Trophoblast cell (in vitro differentiated cells and primary cell): ENCODE measurements around the gene ITGA1.

Source experiments
- DNase-seq, 2 donors: peaks; one replicate each; pipeline ENCODE4 v3.0.0-alpha.2; 2016
- H2AFZ ChIP-seq: 2 replicates; pipeline ENCODE4 v1.6.1; 2013; ENCODE audit warnings: low read length, moderate library complexity, mild to moderate bottlenecking; ENCODE audit not compliant: insufficient read depth, poor library complexity
- H2AK5ac ChIP-seq: 2 replicates; pipeline ENCODE4 v1.6.1; 2013; ENCODE audit warnings: mild to moderate bottlenecking, low read length
- H2BK120ac ChIP-seq: 2 replicates; pipeline ENCODE4 v1.6.1; 2013; ENCODE audit warnings: low read length, mild to moderate bottlenecking, moderate library complexity; ENCODE audit not compliant: insufficient read depth, poor library complexity
- H2BK12ac ChIP-seq: 2 replicates; pipeline ENCODE4 v1.6.1; 2013; ENCODE audit warnings: mild to moderate bottlenecking, low read length, moderate library complexity
- H2BK5ac ChIP-seq: 2 replicates; pipeline ENCODE4 v1.6.1; 2013; ENCODE audit warnings: low read length, low read depth, moderate library complexity, mild to moderate bottlenecking; ENCODE audit not compliant: poor library complexity
- H3K14ac ChIP-seq: 2 replicates; pipeline ENCODE4 v1.6.1; 2013; ENCODE audit warnings: mild to moderate bottlenecking, low read length
- H3K18ac ChIP-seq: 2 replicates; pipeline ENCODE4 v1.6.1; 2013; ENCODE audit warnings: mild to moderate bottlenecking, low read length
- H3K23ac ChIP-seq: 2 replicates; pipeline ENCODE4 v1.6.1; 2013; ENCODE audit warnings: low read length
- H3K27ac ChIP-seq: 2 replicates; pipeline ENCODE4 v1.5.1; 2013; ENCODE audit warnings: low read depth, mild to moderate bottlenecking, inconsistent platforms, low read length, moderate library complexity
- H3K27me3 ChIP-seq: 2 replicates; pipeline ENCODE4 v1.6.1; 2013; ENCODE audit warnings: inconsistent platforms, mild to moderate bottlenecking, low read length, moderate library complexity; ENCODE audit not compliant: insufficient read depth
- H3K36me3 ChIP-seq, 2 experiments: 1 replicate in 1 of 2; 2 replicates in 1 of 2; pipeline ENCODE4 v1.6.1; 2013; ENCODE audit warnings: low read length in 2 of 2, mild to moderate bottlenecking in 2 of 2, moderate library complexity in 1 of 2; ENCODE audit not compliant: insufficient read depth in 2 of 2, control insufficient read depth in 1 of 2
- H3K4ac ChIP-seq: 2 replicates; pipeline ENCODE4 v1.6.1; 2013; ENCODE audit warnings: low read depth, mild to moderate bottlenecking, low read length, moderate library complexity
- H3K4me1 ChIP-seq, 2 experiments: 1 replicate in 1 of 2; 2 replicates in 1 of 2; pipeline ENCODE4 v1.6.1; 2013; ENCODE audit warnings: low read length in 2 of 2, mild to moderate bottlenecking in 2 of 2, moderate library complexity in 1 of 2; ENCODE audit not compliant: insufficient read depth in 2 of 2, control insufficient read depth in 1 of 2
- H3K4me2 ChIP-seq: 2 replicates; pipeline ENCODE4 v1.6.1; 2013; ENCODE audit warnings: inconsistent platforms, mild to moderate bottlenecking, low read length, moderate library complexity
- H3K4me3 ChIP-seq: 2 replicates; pipeline ENCODE4 v1.5.1; 2013; ENCODE audit warnings: mild to moderate bottlenecking, low read depth, low read length, inconsistent platforms
- H3K79me1 ChIP-seq: one replicate; pipeline ENCODE4 v1.6.1; 2013; ENCODE audit warnings: low read length
- H3K79me2 ChIP-seq: 2 replicates; pipeline ENCODE4 v1.6.1; 2013; ENCODE audit warnings: low read length, mild to moderate bottlenecking; ENCODE audit not compliant: control insufficient read depth, insufficient read depth, poor library complexity
- H3K9ac ChIP-seq: 2 replicates; pipeline ENCODE4 v1.6.1; 2013; ENCODE audit warnings: mild to moderate bottlenecking, low read length
- H3K9me3 ChIP-seq: 2 replicates; pipeline ENCODE4 v1.6.1; 2013; ENCODE audit warnings: low read depth, mild to moderate bottlenecking, control low read depth, inconsistent platforms, low read length; ENCODE audit not compliant: insufficient read depth
- H4K12ac ChIP-seq: 2 replicates; pipeline ENCODE4 v1.6.1; 2013; ENCODE audit warnings: low read depth, mild to moderate bottlenecking, low read length, moderate library complexity
- H4K8ac ChIP-seq: 2 replicates; pipeline ENCODE4 v1.6.1; 2013; ENCODE audit warnings: low read depth, mild to moderate bottlenecking, low read length, moderate library complexity
- H4K91ac ChIP-seq: one replicate; pipeline ENCODE4 v1.6.1; 2013; ENCODE audit warnings: low read depth, mild to moderate bottlenecking, low read length, moderate library complexity
- WGBS: extraction: QIAGEN DNeasy Blood & Tissue Kit; methylation state at CpG from one replicate; pipeline ENCODE4 v1.1.7; 2013; ENCODE audit warnings: missing lambda C conversion rate; ENCODE audit not compliant: insufficient read length, insufficient coverage; ENCODE audit errors: extremely low coverage; 5-methylcytosine and 5-hydroxymethylcytosine counted together

ITGA1 gene

DNA sequence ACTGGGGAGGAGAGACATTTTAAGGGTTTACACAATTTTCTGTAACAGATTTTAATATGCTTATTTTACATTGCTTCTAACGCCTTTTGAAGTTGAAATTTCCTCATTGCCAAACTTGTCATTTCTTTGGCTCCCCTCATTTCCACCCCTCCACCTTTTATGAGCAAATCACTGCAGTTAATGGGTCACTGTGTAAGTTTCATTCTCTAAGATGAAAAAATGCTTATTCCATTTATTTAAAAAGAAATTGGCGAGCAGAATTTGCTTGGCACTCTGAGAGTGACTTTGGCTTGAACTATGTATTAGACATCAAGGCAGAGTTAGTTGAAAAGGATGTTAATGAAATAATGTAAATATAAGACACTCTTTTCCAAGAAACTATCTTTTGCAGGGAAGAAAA, 66.6 kb downstream of the ITGA1 start:
- no peaks in the 10 kb centered on the region for H3K79me1 ChIP-seq
- no peaks in the 10 kb centered on the region for H3K36me3 ChIP-seq
- H3K79me2 ChIP-seq: no peaks in the 10 kb centered on the region
- H3K9me3 ChIP-seq: no peaks in the 10 kb centered on the region
- H3K4ac ChIP-seq: no peak overlapping the region
- no peak overlapping the region for H2BK5ac ChIP-seq
- no peak overlapping the region for H4K8ac ChIP-seq
- H2AK5ac ChIP-seq: no peak overlapping the region
- no peak overlapping the region for H3K4me3 ChIP-seq
- H3K27ac ChIP-seq: no peak overlapping the region
- no peak overlapping the region for H3K9ac ChIP-seq
- H3K27me3 ChIP-seq: no peaks in the 10 kb centered on the region
- no peak overlapping the region for H4K91ac ChIP-seq
- no peak overlapping the region for H2BK12ac ChIP-seq
- no peak overlapping the region for H4K12ac ChIP-seq
- WGBS: no CpG with 5 or more reads among the region's 2 CpGs
- no peak overlapping the region for H3K23ac ChIP-seq
- H3K14ac ChIP-seq: no peak overlapping the region
- no peak overlapping the region for H2BK120ac ChIP-seq
- no peaks in the 10 kb centered on the region for H3K4me1 ChIP-seq
- H2AFZ ChIP-seq: no peak overlapping the region
- H3K18ac ChIP-seq: no peak overlapping the region
- H3K4me2 ChIP-seq: no peak overlapping the region
- no peak for DNase-seq

- Histone ChIP-seq H2AK5ac (no peak overlapping the region), H3K36me3 (no peaks in the 10 kb centered on the region), H4K91ac (no peak overlapping the region), H3K27me3 (no peaks in the 10 kb centered on the region), H4K8ac (no peak overlapping the region), H3K14ac (no peak overlapping the region), H3K4me2 (no peak overlapping the region), H3K79me2 (no peaks in the 10 kb centered on the region), H4K12ac (no peak overlapping the region), H2BK5ac (no peak overlapping the region), H3K4me3 (no peak overlapping the region), H3K4ac (no peak overlapping the region), H3K23ac (no peak overlapping the region), H2BK120ac (no peak overlapping the region), H3K9me3 (no peaks in the 10 kb centered on the region), H3K4me1 (no peaks in the 10 kb centered on the region), H3K9ac (no peak overlapping the region), H2AFZ (no peak overlapping the region), H3K18ac (no peak overlapping the region), H3K27ac (no peak overlapping the region), H3K79me1 (no peaks in the 10 kb centered on the region), H2BK12ac (no peak overlapping the region)
- no peak for DNase-seq
- no CpG with 5 or more reads among the region's 2 CpGs for WGBS
These were observed 67.2 kb downstream of the ITGA1 start for GRCh38 chr5:52854949-52855348.

DNA sequence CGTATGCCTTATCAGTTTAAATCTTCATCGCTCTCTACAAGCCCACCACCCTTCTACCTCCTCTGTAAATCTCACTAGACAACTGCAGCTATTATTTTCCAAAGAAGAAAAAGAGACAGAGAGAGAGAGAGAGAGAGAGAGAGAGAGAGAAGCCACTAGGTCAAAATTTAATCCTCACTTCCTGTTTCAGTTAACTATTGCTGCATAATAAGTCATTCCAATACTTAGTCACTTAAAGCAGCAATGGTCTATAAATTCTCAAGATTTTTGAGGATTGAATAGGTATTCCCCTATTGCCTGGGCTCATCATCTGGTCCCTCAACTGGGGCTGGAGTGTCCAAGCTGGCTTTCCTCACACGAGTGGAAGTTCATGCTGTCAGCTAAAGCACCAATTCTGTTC, 68.8 kb downstream of the ITGA1 start:
- Histone ChIP-seq H3K27ac (no peak overlapping the region), H2BK120ac (no peak overlapping the region), H2AFZ (no peak overlapping the region), H2BK5ac (no peak overlapping the region), H3K14ac (no peak overlapping the region), H4K8ac (no peak overlapping the region), H3K27me3 (no peaks in the 10 kb centered on the region), H2AK5ac (no peak overlapping the region), H3K36me3 (no peaks in the 10 kb centered on the region), H3K79me1 (no peaks in the 10 kb centered on the region), H3K79me2 (no peaks in the 10 kb centered on the region), H2BK12ac (no peak overlapping the region), H4K91ac (no peak overlapping the region), H3K4me1 (no peaks in the 10 kb centered on the region), H3K23ac (no peak overlapping the region), H3K4me2 (no peak overlapping the region), H3K9ac (no peak overlapping the region), H3K4ac (no peak overlapping the region), H3K9me3 (no peaks in the 10 kb centered on the region), H4K12ac (no peak overlapping the region), H3K4me3 (no peak overlapping the region), H3K18ac (no peak overlapping the region)
- DNase-seq: no peak
- WGBS: no CpG with 5 or more reads among the region's 3 CpGs

- no peaks in the 10 kb centered on the region for H3K9me3 ChIP-seq
- H3K9ac ChIP-seq: no peak overlapping the region
- no peak overlapping the region for H3K14ac ChIP-seq
- no peak overlapping the region for H3K4me2 ChIP-seq
- no peak overlapping the region for H3K4ac ChIP-seq
- H4K12ac ChIP-seq: no peak overlapping the region
- WGBS: no CpG with 5 or more reads among the region's 2 CpGs
- H2BK120ac ChIP-seq: no peak overlapping the region
- H3K18ac ChIP-seq: no peak overlapping the region
- no peak overlapping the region for H2AFZ ChIP-seq
- H2BK12ac ChIP-seq: no peak overlapping the region
- no peaks in the 10 kb centered on the region for H3K79me2 ChIP-seq
- H4K91ac ChIP-seq: no peak overlapping the region
- DNase-seq: peak; percentile 17 to 50
- H3K27ac ChIP-seq: peak overlapping the region; percentile 8
- H3K23ac ChIP-seq: no peak overlapping the region
- no peak overlapping the region for H3K4me3 ChIP-seq
- no peak overlapping the region for H2AK5ac ChIP-seq
- H3K79me1 ChIP-seq: no peaks in the 10 kb centered on the region
- no peaks in the 10 kb centered on the region for H3K27me3 ChIP-seq
- H4K8ac ChIP-seq: no peak overlapping the region
- H3K36me3 ChIP-seq: no peaks in the 10 kb centered on the region
- H2BK5ac ChIP-seq: no peak overlapping the region
- no peaks in the 10 kb centered on the region for H3K4me1 ChIP-seq
These were observed 71.9 kb downstream of the ITGA1 start for GRCh38 chr5:52859628-52860027.
